Measurements from ENCODE around the gene HSPB7.
"Not testable (repeated sequence)": the region's sequence is repeated elsewhere in the genome, so short reads cannot be mapped to it uniquely, and the experiment has no call there.

GRCh38 chr1:16061989-16062686, 44.3 kb upstream of the HSPB7 start:
- not testable (repeated sequence) for TF ChIP-seq CTCF (IDR thresholded peaks at IDR 0.05; ENCODE audit: low read length); EZH2 (IDR thresholded peaks at IDR 0.05; ENCODE audit: borderline replicate concordance, low read length)

Measured in OCI-LY1 (cell line).